ENCODE results near the gene FBXW8.
A peak's percentile ranks its signal among the peaks of the same experiment; 100 is the strongest.

FBXW8 gene

GRCh38 chr12:116861320-116861719 lies 49.4 kb upstream of the FBXW8 start (continued):
- TF ChIP-seq PRDM2 (tag by site-specific recombination; IDR thresholded peaks at IDR 0.05; ENCODE audit: borderline replicate concordance), result no peak
- TF ChIP-seq SCRT1 (tag by site-specific recombination; IDR thresholded peaks at IDR 0.05; ENCODE audit: borderline replicate concordance), result no peak
- peak; percentile 14; the same call in 1 of the 2 replicates for TF ChIP-seq SP2 (tag by site-specific recombination; IDR thresholded peaks at IDR 0.05)
- TF ChIP-seq ZNF629 (tag by site-specific recombination; IDR thresholded peaks at IDR 0.05), result peak; percentile 70; the same call in 1 of the 2 replicates
- no peak for TF ChIP-seq ZNF473 (tag by site-specific recombination; IDR thresholded peaks at IDR 0.05)
- TF ChIP-seq ATF2 (tag by site-specific recombination; IDR thresholded peaks at IDR 0.05; ENCODE audit: low read depth), result peak; percentile 88
- no peak for TF ChIP-seq ZBTB48 (tag by site-specific recombination; IDR thresholded peaks at IDR 0.05)
- TF ChIP-seq ZNF19 (tag by site-specific recombination; IDR thresholded peaks at IDR 0.05; ENCODE audit: low read depth), result no peak
- no peak for TF ChIP-seq PRDM1 (tag by site-specific recombination; IDR thresholded peaks at IDR 0.05)
- TF ChIP-seq ZNF2 (tag by site-specific recombination; IDR thresholded peaks at IDR 0.05), result no peak
- TF ChIP-seq ZNF488 (tag by site-specific recombination; IDR thresholded peaks at IDR 0.05), result no peak
- no peak for TF ChIP-seq ZNF132 (tag by site-specific recombination; IDR thresholded peaks at IDR 0.05; ENCODE audit: borderline replicate concordance)

- H3K27ac ChIP-seq (ENCODE audit: extremely low read depth, low read depth, low read length), result no peak overlapping the region
- no peak overlapping the region for H3K4me3 ChIP-seq (ENCODE audit: low read depth, low read length)
- TF ChIP-seq ZSCAN18 (tag by site-specific recombination; IDR thresholded peaks at IDR 0.05) (no peak), ZNF366 (tag by site-specific recombination; conservative IDR thresholded peaks at IDR 0.05) (no peak), ZNF114 (tag by site-specific recombination; IDR thresholded peaks at IDR 0.05) (no peak), ZNF146 (tag by site-specific recombination; IDR thresholded peaks at IDR 0.05) (peak; percentile 99), ZNF10 (tag by site-specific recombination; IDR thresholded peaks at IDR 0.05) (peak; percentile 89), ZNF514 (tag by site-specific recombination; IDR thresholded peaks at IDR 0.05) (no peak)
- ChIA-PET POLR2A (no interaction called here), CTCF (interaction anchor here (1.0 to 2.6 kb wide), 6 partner anchors 13 to 716 kb away, joined by 3 to 52 read pairs (median 4); no protein-coding TSS in a partner anchor)
- H3K9me3 ChIP-seq (ENCODE audit: control insufficient read depth, insufficient read depth, low read depth, low read length), result no peaks in the 10 kb centered on the region
- peaks cover 0 to 3% of the 10 kb centered on the region in 2 experiments; a peak in 1 of 3 replicates for H3K36me3 ChIP-seq (ENCODE audit: control insufficient read depth in 2 of 2, insufficient read depth in 1 of 2, low read length in 2 of 2)
- peaks cover 12% of the 10 kb centered on the region for H3K4me1 ChIP-seq (ENCODE audit: control insufficient read depth, insufficient read depth, low read length)
Observed at GRCh38 chr12:116862167-116862566, 48.6 kb upstream of the FBXW8 start.
